AG10803 (cell line): ENCODE measurements around the gene CHN2.

Source experiments
- DNase-seq: peaks from one replicate; pipeline ENCODE4 v3.0.0; 2010; ENCODE audit warnings: low read depth
- H3K4me3 ChIP-seq: 2 replicates; pipeline ENCODE4 v1.5.1; 2011; ENCODE audit warnings: mild to moderate bottlenecking, low read length, control low read depth
- CTCF ChIP-seq: conservative IDR thresholded peaks from 2 replicates; pipeline ENCODE4 v1.5.1; 2011; ENCODE audit warnings: mild to moderate bottlenecking, low read length, control low read depth, inconsistent platforms

The CHN2 gene

DNA sequence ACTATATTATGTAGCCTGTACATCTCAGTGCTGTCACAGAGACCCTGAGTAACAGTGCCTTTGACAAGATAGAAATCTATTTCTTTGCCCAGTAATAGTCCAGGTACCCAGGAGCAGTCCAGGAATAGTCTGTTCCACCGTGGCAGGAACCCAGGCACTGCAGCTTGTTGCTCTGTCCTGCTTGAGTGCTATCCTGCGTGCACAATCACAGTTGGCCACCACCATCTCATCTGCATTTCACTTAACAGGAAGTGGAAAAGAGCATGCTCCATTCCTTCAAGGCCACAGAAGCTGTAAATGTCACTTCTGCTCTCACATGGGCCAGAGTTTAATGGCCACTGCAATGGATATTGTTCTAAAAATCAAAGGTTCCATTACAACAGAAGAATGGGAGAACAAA, 307.6 kb downstream of the CHN2 start:
- TF ChIP-seq CTCF: no peak
- no peak overlapping the region for H3K4me3 ChIP-seq
- no peak for DNase-seq

GRCh38 chr7:29505931-29506330, 311.4 kb downstream of the CHN2 start:
- no peak for DNase-seq
- TF ChIP-seq CTCF: no peak
- H3K4me3 ChIP-seq: no peak overlapping the region

DNA sequence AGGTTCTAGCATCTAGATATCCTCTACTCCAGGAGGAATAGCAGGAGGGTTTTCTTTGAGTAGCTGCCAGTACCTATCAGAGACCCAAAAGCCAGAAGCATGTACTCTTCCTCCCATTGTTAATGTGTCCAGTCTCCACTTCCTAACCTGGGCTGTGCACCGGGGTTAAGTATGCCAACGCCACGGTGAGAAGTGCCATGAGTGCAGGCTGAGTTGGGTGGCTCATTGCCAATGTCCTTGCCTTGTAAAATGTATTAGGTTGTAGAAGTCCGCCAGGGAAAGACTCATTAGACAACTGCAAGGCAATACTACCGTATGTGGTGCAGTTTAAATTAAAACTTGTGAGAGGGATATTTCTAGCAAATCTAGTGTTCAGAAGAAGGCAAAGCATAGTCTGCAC, 314.0 kb downstream of the CHN2 start:
- H3K4me3 ChIP-seq: no peak overlapping the region
- no peak for TF ChIP-seq CTCF
- no peak for DNase-seq

- no peak overlapping the region for H3K4me3 ChIP-seq
- no peak for DNase-seq
- TF ChIP-seq CTCF: no peak
Observed at GRCh38 chr7:29510028-29510427, 315.5 kb downstream of the CHN2 start.

DNA sequence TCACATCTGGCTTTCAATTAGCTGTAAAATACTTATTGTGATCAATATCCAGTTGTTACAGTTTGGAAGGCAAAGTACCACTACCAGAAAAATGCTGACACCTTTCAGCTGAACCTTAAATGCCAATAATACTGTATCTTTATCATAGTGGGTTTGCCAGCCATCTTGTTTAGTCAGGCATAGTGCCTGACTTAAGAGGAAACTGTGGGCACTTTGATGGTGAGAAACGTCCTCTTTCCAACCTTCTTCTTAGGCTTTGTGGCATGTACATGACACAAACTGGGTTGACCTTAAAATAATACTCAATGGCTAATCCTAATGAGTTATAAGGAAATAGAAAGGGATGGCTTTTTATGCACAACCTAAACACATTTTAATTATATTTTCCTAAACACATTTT, 316.8 kb downstream of the CHN2 start:
- no peak for DNase-seq
- no peak overlapping the region for H3K4me3 ChIP-seq
- no peak for TF ChIP-seq CTCF

DNA sequence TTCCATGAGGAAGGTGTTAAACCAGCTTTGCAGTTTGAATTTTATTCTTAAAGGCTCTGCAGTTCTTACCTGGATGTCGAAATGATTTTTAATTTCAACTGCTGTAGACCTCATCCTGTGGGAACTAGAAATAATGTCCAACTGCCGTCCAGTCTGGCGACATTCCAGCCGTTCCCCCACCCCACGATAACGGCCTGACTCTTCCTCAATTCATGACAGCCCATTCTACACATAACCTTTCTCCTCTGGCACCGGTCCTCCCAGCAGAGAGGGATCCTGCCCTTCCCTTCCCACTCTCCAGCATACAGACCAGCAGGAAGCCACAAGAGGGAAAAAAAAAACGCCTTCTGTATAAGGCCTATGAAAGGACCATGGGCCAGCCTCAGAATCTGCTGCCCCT, 317.3 kb downstream of the CHN2 start:
- no peak for DNase-seq
- no peak for TF ChIP-seq CTCF

GRCh38 chr7:29516491-29516890, 321.9 kb downstream of the CHN2 start:
- TF ChIP-seq CTCF: no peak
- no peak overlapping the region for H3K4me3 ChIP-seq
- DNase-seq: no peak

More for the DNA sequence above, 317.3 kb downstream of the CHN2 start:
- no peak overlapping the region for H3K4me3 ChIP-seq
